Colonic mucosa (tissue), 4 donors: ENCODE results near the gene CHI3L2. TPM values are rescaled to one million over a fixed set of nuclear protein-coding genes. Genes with fewer than 3 reads are reported as not detected.

Experiments
- DNase-seq: peaks from one replicate; pipeline ENCODE4 v3.0.0-alpha.2; 2020
- H3K27ac ChIP-seq: fragments of 200-600 bp; one replicate; pipeline ENCODE4 v1.8.0; 2021
- H3K27me3 ChIP-seq: fragments of 200-600 bp; one replicate; pipeline ENCODE4 v1.8.0; 2021
- H3K36me3 ChIP-seq: fragments of 200-600 bp; one replicate; pipeline ENCODE4 v1.8.0; 2021
- H3K4me1 ChIP-seq: fragments of 200-600 bp; one replicate; pipeline ENCODE4 v1.8.0; 2021; ENCODE audit warnings: mild to moderate bottlenecking
- H3K4me3 ChIP-seq: fragments of 200-600 bp; one replicate; pipeline ENCODE4 v1.8.0; 2021
- H3K9ac ChIP-seq, 2 donors: one replicate each; pipeline ENCODE4 v1.7.0; 2013; ENCODE audit warnings: control low read depth in 2 of 2, low read depth in 2 of 2, low read length in 2 of 2
- H3K9me3 ChIP-seq: fragments of 200-600 bp; one replicate; pipeline ENCODE4 v1.8.0; 2021
- intact Hi-C: fragments of 100-400 bp; cut with DNase I; formaldehyde crosslinking; loops from one replicate; pipeline ENCODE4 v1.14.1; 2022
- total RNA-seq, 2 donors: library from RNA; stranded (reverse); fragmentation: NEBNext Ultra II Directional in 1 of 2; extraction: Animal tissue kit (Norgen Biotek cat#: 25700) in 1 of 2; gene quantifications; one replicate each; pipeline ENCODE4 v1.2.1, GENCODE V29; 2021
- TF ChIP-seq, protein P1 (sequence below): fragments of 200-600 bp; IDR thresholded peaks from one replicate; pipeline ENCODE4 v1.8.0; 2022; ENCODE audit warnings: antibody characterized with exemption, mild to moderate bottlenecking
- donor health status: healthy.
- donor health status: DM: no; HTN: no; CAD: no.
- donor health status: DM: no; HTN: no; CAD: no.

The CHI3L2 gene
- total RNA-seq, 2 donors from 2014 or later, result 0.49 to 0.53 TPM

DNA sequence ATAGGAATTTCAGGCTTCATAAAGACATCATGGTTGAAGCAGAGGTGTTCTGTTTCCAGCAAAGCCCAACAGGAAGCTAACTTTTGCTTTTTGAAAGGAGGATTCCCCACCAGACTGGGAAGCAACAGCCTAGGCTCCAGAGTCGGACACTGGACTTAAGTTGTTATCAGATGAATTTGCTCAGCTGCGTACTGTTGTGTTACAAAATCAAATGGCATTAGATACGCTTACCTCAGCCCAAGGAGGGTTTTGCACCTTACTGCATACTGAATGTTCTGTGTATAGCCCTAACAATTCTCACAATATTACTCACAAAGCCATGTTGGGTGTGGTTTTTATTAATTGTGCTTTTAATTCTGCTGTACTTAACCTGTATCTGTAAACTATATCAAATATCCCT, 62.6 kb downstream of the CHI3L2 start:
- no peaks in the 10 kb centered on the region for H3K4me1 ChIP-seq
- no peak for DNase-seq
- intact Hi-C loops, result no loop called here
- H3K9ac ChIP-seq, result no peak overlapping the region
- H3K27me3 ChIP-seq, result no peaks in the 10 kb centered on the region
- TF ChIP-seq, protein P1, sequence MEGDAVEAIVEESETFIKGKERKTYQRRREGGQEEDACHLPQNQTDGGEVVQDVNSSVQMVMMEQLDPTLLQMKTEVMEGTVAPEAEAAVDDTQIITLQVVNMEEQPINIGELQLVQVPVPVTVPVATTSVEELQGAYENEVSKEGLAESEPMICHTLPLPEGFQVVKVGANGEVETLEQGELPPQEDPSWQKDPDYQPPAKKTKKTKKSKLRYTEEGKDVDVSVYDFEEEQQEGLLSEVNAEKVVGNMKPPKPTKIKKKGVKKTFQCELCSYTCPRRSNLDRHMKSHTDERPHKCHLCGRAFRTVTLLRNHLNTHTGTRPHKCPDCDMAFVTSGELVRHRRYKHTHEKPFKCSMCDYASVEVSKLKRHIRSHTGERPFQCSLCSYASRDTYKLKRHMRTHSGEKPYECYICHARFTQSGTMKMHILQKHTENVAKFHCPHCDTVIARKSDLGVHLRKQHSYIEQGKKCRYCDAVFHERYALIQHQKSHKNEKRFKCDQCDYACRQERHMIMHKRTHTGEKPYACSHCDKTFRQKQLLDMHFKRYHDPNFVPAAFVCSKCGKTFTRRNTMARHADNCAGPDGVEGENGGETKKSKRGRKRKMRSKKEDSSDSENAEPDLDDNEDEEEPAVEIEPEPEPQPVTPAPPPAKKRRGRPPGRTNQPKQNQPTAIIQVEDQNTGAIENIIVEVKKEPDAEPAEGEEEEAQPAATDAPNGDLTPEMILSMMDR, result no peak
- H3K9me3 ChIP-seq, result no peaks in the 10 kb centered on the region
- no peak overlapping the region for H3K4me3 ChIP-seq
- no peak overlapping the region for H3K27ac ChIP-seq
- no peaks in the 10 kb centered on the region for H3K36me3 ChIP-seq

DNA sequence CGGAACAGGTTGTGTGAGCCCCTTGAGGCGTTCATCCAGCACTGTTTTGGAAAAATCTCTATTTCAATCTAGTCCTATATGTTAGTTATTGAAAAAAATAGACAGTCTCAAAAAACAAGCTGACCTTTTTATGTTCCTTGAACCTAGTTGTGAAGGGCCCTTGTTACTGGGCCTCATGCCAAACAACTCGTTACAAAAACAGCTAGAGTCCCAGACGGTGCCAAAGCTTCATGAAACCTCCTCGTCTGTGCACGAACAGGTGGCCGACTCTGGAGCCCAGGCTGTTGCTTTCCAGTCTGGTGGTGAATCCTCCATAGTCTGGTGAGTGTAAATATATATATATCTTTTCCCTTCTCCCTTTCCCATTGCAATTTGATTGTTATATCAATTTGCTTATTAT, 63.1 kb downstream of the CHI3L2 start, which contains the start of gene CHIA:
TSS of gene CHIA (plus strand) at position 222 of the 400 bp plus-strand sequence. CDS start 19,617 bp downstream, outside the sequence.
- Histone ChIP-seq H3K4me3 (no peak within 1 kb of the TSS), H3K9ac (no peak within 1 kb of the TSS), H3K27ac (no peak within 1 kb of the TSS), H3K4me1 (no peaks in the 10 kb centered on the region), H3K9me3 (no peaks in the 10 kb centered on the region), H3K36me3 (no peaks in the 10 kb centered on the region), H3K27me3 (no peaks in the 10 kb centered on the region)
- TF ChIP-seq, protein P1, result no peak
- intact Hi-C loops, result no loop called here
- DNase-seq, result no peak

Other genes with a start within 250 kb of the CHI3L2 start
- gene DRAM2, start 87.6 kb upstream of the CHI3L2 start, total RNA-seq, result 10 to 100 TPM; 35.8 to 88.8 TPM
- gene CEPT1, start 87.5 kb upstream of the CHI3L2 start, total RNA-seq, result 10 to 100 TPM; 35.7 to 38.7 TPM
- 10 to 100 TPM; 51.0 to 65.2 TPM for gene DENND2D, start 27.1 kb upstream of the CHI3L2 start, total RNA-seq
- not detected for gene CHIA, start 63.1 kb downstream of the CHI3L2 start, total RNA-seq
- gene OVGP1, start 200.0 kb downstream of the CHI3L2 start, total RNA-seq, result 1 to 10 TPM; 1.7 to 2.2 TPM
- gene WDR77, start 221.5 kb downstream of the CHI3L2 start, total RNA-seq, result 10 to 100 TPM; 19.9 to 42.0 TPM
- gene ATP5PB, start 221.8 kb downstream of the CHI3L2 start, total RNA-seq, result 100 to 1,000 TPM; 488 to 502 TPM
- gene C1orf162, start 246.3 kb downstream of the CHI3L2 start, total RNA-seq, result 1 to 10 TPM; 2.8 to 3.3 TPM